NCI-H2107 treated with DMSO at 0.1 percent for 48 hours (cell line): ENCODE measurements around the gene INTU.

Experiments used
- DNase-seq: peaks from one replicate; lab custom pipeline; 2025; ENCODE audit not compliant: unreplicated experiment; lab: John Stamatoyannopoulos, UW

The INTU gene

DNA sequence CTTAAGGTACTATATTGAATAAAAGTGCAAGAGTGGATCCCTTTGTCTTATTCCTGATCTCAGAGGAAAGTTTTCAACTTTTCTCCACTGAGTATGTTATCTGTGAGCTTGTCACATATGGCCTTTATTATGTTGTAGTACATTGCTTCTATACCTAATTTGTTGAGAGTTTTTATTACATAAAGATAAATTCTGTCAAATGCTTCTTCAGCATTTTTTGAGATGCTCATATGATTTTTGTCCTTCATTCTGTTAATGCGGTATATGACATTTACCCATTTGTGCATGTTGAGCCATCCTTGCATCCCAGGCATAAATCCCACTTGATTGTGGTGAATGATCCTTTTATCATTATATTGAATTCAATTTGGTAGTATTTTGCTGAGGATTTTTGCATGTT is 108.5 kb downstream of the INTU start:
- no peak for DNase-seq

- no peak for DNase-seq
Observed at GRCh38 chr4:127747883-127748282, 115.1 kb downstream of the INTU start.

- no peak for DNase-seq
Observed at GRCh38 chr4:127748957-127749356, 116.2 kb downstream of the INTU start.

DNA sequence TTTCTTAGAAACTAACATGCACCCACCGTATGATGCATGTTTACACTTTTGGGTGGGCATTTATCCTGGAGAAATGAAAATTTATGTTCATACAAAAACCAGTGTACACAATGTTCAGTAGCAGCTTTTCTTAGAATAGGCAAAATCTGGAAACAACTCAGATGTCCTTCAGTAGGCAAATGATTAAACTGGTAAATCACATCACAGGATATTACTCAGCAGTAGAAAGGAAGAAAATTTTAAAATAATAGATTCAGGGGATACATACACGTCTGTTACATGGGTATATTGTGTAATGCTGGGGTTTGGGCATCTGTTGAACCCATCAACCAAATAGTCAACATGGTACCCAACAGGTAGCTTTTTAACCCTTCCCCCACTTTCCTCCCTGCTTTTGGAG is 124.1 kb downstream of the INTU start:
- DNase-seq: no peak

DNA sequence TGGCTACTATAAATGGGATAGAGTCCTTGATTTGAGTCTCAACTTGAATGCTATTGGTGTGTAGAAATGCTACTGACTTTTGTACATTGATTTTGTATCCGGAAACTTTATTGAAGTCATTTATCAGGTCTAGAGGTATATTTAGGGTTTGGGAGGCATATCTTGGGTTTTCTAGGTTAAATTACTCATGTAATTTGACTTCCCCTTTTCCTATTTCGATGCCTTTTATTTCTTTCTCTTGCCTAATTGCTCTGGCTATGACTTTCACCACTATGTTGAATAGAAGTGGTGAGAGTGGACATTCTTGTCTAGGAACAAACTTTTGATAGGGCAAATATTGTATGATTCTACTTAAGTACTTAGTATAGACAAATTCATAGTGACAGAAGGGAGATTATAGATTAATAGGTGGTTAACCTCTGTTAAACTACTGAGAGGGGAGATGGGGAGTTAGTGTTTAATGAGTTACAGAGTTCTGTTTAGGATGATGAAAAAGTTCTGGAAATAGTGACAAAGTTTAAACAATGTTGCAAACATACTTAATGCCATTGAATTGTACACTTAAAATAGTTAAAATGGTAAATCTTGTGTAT is 126.6 kb downstream of the INTU start:
- no peak for DNase-seq

GRCh38 chr4:127759893-127760292 is 127.1 kb downstream of the INTU start:
- no peak for DNase-seq

DNA sequence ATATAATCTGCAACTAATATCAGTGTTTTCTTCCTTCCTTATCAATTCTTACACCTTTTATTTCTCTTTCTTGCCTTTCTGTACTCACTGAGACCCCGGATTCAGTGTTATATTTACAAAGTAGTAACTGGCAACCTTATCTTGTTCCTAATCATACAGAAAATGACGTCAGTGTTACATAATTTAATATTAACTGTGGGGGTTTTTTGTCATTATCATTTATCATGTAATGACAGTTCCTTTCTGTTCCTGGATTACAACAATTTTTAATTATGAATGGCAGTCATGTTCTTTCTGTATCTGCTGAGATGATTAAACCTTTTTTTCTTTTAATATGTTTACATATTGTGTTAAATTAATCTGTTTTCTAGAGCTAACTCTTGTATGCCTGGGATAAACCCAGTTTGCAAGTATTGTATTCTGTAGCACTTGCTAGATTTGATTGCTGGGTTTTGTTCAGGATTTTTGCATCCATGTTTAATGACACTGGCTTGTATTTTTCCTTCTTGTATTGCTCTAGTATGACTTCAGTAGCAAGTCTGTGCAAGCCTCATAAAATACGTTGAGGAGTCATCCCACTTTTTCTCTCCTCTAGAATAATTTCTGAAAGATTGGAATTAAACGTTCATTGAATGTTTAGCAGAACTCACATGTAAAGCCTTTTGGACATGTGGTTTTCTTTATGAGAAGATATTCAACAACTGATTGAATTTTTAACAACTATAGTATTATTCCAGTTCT is 138.9 kb downstream of the INTU start:
- no peak for DNase-seq

GRCh38 chr4:127772769-127773671 is 140.3 kb downstream of the INTU start:
- no peak for DNase-seq

DNA sequence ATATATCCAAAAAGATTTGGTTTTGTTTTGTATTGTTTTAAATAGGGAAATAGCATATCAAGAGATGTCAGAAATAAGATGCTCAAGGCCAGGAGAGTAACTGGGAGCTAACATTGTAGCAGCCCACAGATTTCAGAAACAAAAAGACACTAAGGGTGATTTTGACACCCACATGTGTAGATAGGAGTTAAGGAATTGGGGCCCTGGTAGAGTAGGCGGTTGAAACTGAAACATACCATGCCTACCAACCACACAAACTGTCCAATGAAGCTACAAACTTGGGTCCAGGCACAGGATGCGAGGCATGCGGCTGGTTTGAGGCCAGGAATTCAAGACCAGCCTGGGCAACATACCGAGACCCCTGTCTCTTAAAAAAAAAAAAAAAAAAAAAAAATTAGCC is 143.1 kb downstream of the INTU start:
- DNase-seq: no peak
